Right renal pelvis (tissue), 4 donors: ENCODE results near the gene TRAPPC6A. TPM values are rescaled to one million over a fixed set of nuclear protein-coding genes. Genes with fewer than 3 reads are reported as not detected.

ENCODE experiments used
- DNase-seq, 4 donors: peaks; one replicate each; pipeline ENCODE4 v3.0.0-alpha.2; 2013; ENCODE audit warnings: low read depth in 4 of 4, low spot score in 3 of 4, missing footprints in 1 of 4
- polyA plus RNA-seq, 4 donors: library from polyadenylated mRNA; unstranded; fragments of 120-200 nt; gene quantifications; one replicate each; pipeline ENCODE4 v1.2.1, GENCODE V29; 2013; ENCODE audit not compliant: insufficient read length in 4 of 4

Gene TRAPPC6A
- polyA plus RNA-seq, 4 donors = 32.1 to 60.7 (median 35.3) TPM

- no peak for DNase-seq
These were observed 8.7 kb upstream of the TRAPPC6A start for GRCh38 chr19:45186509-45187334.

DNA sequence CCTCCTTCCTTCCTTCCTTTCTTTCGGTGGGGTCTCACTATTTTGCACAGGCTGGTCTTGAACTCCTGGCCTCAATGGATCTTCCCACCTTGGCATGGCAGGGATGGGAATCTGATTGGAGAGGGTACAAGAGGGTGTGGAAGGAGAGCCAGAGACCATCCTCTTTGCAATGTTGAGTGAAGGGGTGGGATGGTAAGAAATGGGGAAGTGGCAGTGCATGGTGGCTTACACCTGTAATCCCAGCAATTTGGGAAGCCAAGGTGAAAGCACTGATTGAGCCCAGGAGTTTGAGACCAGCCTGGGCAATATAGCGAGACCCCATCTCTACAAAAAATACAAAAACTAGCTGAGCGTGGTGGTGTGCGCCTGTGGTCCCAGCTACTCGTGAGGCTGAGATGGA, 6.1 kb upstream of the TRAPPC6A start:
- DNase-seq = no peak

DNA sequence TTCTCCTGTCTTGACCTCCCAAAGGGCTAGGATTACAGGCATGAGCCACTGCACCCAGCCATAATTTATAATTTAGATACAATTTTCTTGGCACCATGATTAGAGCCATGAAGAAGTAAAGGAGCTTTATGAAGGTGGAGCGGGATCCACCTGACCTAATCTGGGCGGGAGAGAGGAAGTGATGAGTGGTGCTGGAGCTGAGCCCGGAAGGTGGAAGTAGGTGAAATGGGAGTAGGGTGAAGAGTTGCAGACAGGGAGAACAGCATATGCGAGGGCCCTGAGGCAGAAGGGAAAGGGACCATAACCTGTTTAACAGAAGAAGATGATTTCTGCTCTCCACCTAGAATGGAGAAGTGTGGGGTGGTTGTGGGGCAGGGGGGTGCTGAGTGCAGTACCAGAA, 4.7 kb upstream of the TRAPPC6A start:
- DNase-seq = no peak

DNA sequence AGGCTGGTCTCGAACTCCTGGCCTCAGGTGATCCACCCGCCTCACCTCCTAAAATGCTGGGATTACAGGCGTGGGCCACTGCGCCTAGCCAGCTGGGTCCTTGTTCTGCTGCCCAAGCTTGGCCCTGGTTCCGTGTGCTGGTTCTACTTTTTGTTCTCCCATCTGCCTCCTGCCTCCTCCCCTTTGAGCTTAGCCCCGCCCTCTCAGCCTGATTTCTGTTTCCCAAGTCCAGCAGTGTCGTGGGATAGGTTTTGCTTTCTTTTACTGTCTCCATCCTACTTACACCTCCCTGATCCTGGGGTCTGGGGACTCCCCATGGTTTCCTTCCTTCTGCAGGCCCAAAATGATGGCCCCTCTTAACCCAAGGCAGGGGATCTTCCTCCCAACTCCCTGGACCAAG, 2.9 kb upstream of the TRAPPC6A start:
- no peak for DNase-seq

GRCh38 chr19:45179892-45180370, 1.9 kb upstream of the TRAPPC6A start:
- no peak for DNase-seq

DNA sequence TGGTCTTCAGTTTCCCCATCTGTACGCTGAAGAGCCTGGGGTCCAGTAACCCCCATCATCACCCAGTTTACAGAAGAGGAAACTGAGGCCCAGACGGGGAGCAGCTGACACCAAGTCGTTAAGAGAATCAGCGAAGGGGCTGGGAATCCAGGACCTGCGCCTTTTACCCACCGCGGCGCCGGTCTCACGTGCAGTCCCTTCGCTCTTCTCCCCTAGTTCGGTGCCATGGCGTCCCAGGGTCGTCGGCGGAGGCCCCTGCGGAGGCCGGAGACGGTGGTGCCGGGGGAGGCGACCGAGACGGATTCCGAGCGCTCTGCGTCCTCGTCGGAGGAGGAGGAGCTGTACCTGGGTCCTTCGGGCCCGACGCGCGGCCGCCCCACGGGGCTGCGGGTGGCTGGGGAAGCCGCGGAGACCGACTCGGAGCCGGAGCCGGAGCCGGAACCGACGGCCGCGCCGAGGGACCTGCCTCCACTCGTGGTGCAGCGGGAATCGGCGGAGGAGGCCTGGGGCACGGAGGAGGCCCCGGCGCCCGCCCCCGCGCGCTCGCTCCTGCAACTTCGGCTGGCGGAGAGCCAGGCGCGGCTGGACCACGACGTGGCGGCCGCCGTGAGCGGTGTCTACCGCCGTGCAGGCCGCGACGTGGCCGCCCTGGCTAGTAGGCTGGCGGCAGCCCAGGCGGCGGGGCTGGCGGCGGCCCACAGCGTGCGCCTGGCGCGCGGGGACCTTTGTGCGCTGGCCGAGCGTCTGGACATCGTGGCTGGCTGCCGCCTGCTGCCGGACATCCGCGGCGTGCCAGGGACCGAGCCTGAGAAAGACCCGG, 1.2 kb upstream of the TRAPPC6A start:
- no peak for DNase-seq

- DNase-seq = peak; percentile 99 to 100 (median 100)
These were observed 430 bp upstream of the TRAPPC6A start, which contains the start of gene BLOC1S3 for GRCh38 chr19:45178262-45179071. BLOC1S3 (plus strand) TSS chr19:45178784; CDS start chr19:45179297, 513 bp downstream.

DNA sequence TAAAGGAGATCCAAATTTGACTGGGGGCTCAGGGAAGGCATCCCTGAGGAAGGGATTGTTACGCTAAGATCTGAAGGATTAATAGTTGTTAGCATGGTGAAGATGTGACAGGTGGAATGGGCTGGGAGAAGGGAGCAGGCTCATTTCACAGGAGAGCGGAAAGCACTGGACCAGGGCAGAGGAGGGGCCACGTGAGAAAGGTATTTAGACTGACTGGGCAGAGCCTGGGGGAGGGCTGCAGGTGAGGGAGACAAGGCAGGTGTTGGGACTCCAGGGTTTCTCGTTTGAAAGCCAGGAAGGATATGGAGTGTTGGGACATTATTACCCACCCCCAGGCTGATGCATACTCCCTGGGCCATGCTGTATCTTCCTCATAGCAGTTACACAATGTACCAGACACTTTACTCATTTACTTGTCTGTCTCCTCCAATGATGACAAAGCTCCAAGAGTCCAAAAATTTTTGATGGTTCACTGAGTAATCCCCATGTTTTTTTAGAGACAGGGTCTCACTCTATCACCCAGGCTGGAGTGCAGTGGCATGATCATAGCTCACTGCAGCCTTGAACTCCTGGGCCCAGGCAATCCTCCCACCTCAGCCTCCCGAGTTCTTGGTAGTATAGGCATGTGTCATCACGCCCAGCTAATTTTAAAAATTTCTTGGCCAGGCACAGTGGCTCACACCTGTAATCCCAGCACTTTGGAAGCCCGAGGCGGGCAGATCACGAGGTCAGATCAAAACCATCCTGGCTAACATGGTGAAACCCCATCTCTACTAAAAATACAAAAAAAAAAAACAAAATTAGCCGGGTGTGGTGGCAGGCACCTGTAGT, 2.3 kb downstream of the TRAPPC6A start:
- DNase-seq = no peak

GRCh38 chr19:45173816-45174215, 4.2 kb downstream of the TRAPPC6A start:
- DNase-seq = no peak

DNA sequence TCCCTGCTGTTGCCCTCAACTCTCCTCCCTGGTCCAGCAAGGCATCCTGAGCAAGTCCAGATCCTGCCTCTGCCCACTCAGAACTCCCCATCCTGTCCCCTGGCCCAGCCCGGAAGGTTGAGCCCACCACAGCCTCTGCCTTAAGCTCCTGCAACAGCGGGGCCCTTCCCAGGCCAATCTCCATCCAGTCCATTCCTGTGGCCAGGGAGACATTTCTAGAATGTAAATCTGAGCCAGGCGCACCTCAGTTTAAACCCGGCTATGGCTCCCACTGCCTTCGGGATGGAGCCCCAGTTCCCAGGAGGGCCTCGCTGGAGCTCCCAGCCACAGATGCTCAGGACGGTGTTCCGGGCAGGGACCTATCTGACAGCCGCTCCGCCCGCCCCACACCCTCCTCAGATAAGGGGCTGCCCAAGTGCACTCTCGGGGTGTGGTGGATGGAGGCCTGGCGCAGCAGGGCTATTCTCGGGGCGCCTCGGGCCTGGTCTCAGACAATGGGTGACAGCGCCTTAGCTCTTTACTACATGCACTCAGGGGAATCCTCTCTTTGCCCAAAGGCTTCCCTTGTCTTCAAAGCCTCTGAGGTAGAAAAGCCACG, 5.3 kb downstream of the TRAPPC6A start:
- no peak for DNase-seq

DNA sequence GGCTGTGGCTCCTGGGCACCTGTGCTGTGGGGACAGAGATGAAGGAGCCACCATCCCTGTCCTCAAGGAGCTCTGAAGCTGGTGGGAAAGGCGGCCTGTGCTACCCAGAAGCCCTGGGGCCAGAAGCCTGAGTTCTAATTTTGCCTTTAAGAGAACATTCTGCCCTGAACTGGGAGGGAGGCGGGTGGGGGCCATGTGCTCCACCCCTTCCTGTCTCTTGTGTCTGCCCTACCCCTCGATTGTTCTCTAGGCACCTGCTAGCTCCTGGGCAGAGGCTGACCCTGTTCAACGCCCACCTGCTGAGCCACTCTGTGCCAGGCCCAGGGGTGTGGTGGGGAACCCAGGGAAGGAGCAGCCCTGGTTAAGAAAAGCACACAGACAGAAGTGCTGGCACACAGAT, 5.9 kb downstream of the TRAPPC6A start:
- DNase-seq = no peak

- no peak for DNase-seq
These were observed 6.8 kb downstream of the TRAPPC6A start for GRCh38 chr19:45171211-45171623.

- DNase-seq = no peak
These were observed 7.6 kb downstream of the TRAPPC6A start for GRCh38 chr19:45170146-45171106.

DNA sequence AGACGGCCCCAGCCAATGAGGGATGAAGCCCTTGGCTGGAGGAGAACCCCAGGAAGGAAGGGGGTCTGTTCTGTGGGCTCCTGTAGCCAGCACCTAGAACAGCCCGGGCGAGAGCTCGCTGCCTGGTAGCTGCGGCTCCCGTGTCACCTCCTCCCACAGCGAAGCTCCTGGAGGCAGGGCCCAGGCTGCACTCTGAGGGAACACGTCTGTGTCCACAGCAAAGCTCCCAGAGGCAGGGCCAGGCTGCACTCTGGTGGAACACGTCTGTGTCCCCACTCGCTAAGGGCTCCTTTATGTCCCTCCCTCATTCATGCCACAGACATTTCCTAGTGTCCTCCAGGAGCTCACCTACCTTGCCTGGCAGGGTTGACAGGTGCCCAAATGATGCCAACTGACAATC, 8.4 kb downstream of the TRAPPC6A start:
- no peak for DNase-seq

DNA sequence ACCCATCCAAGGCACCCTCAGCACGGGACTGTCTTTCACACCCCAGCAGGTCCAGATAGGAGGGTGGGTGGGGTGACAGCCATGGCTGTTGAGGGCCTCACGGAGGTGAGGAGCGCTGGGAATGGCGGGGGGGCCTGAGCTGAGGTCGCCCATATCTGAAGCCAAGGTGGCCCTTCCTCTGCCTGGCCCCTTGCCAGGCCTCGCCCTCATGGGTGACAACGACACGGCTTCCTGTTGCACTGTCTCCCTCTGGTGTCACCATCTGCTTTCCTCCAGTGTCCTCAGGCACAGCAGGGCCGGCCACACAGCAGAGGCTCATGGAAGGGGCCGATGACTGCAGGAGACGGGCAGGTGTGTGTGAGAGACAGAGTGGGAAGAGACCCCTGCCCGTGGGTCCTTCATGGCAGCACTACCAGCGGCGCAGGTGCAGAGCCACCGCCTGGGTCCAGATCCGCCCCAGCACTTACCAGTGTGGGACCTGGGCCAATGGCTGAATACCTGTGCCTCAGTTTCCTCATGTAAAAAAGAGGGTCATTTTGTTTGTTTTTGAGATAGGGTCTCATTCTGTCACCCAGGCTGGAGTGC, 9.2 kb downstream of the TRAPPC6A start:
- no peak for DNase-seq

- no peak for DNase-seq
These were observed 11.2 kb downstream of the TRAPPC6A start for GRCh38 chr19:45166723-45167252.

DNA sequence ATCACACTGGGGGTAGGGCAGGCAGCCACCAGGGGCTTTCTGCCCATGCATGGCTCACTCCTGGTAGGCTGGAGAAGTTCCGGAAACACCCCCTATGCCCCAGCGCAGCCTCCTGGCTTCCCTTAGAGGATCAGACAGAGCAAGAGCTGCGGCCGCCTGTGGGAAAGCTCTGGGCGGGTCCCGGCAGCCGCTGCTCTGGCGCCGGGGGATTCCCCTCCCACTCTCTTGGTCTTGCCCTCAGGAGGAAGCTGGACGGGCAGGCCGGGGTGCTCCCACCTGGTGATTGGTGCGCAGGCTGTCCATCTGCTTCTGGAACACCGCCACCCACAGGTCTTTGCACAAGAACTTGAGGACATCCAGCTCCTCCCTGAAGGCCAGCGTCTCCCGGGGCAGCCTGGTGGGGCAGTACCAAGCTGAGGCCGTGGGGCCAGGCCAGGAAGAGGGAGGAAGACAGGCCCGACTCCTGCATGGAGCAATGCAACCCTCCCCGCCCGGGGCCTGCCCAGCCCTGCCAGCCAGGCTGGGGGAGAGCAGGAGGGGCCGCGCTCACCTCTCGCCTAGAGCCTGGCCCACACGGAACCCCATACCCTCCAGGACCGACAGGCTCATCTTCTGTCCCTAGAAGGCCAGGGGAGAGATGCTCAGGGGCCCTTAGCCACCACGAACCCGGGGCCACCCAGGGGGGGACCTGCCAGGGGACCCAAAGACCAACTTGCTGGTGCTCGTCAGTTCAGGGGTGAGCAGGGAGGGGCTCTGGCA, 13.3 kb downstream of the TRAPPC6A start:
- DNase-seq = no peak
